Activated CD4-positive, alpha-beta memory T cell treated with anti-CD3 and anti-CD28 coated beads for 36 hours (primary cell): Measurements from ENCODE around the gene VWA2. TPM values are rescaled to one million over a fixed set of nuclear protein-coding genes. Genes with fewer than 3 reads are reported as not detected.

Experiments
- CTCF ChIA-PET: fragments of 350-600 bp; sonication (Branson Sonifier 250); formaldehyde crosslinking; loops from one replicate; lab custom pipeline; 2021; ENCODE audit warnings: antibody characterized with exemption, inconsistent platforms; lab: Charles Lee
- POLR2A ChIA-PET: fragments of 350-600 bp; sonication (Branson Sonifier 250); formaldehyde crosslinking; loops from one replicate; lab custom pipeline; 2021; ENCODE audit warnings: antibody characterized with exemption; lab: Charles Lee
- DNase-seq: peaks from one replicate; pipeline ENCODE4 v3.0.0-alpha.2; 2020
- H3K27ac Mint-ChIP-seq: one replicate; pipeline ENCODE4 v1.8.0; 2021; ENCODE audit warnings: mixed read lengths
- H3K27me3 Mint-ChIP-seq: one replicate; pipeline ENCODE4 v1.8.0; 2021; ENCODE audit warnings: mixed read lengths
- H3K36me3 Mint-ChIP-seq: one replicate; pipeline ENCODE4 v1.8.0; 2021; ENCODE audit warnings: mixed read lengths
- H3K4me1 Mint-ChIP-seq: one replicate; pipeline ENCODE4 v1.8.0; 2021; ENCODE audit warnings: low read depth, mixed read lengths
- H3K4me3 Mint-ChIP-seq: one replicate; pipeline ENCODE4 v1.8.0; 2021; ENCODE audit warnings: mild to moderate bottlenecking, mixed read lengths
- H3K9me3 Mint-ChIP-seq: one replicate; pipeline ENCODE4 v1.8.0; 2021; ENCODE audit warnings: mixed read lengths
- intact Hi-C: fragments of 100-400 bp; cut with micrococcal nuclease; formaldehyde crosslinking; loops from one replicate; pipeline ENCODE4 v1.15.1; 2023
- total RNA-seq, 2 experiments: library from RNA; stranded (reverse); gene quantifications; one replicate each; pipeline ENCODE4 v1.2.3, GENCODE V29; 2021

Gene VWA2
- total RNA-seq, 2 experiments from 2014 or later: 0.07 TPM; not detected in 1

GRCh38 chr10:114291516-114291915 is 52.5 kb downstream of the VWA2 start:
- H3K9me3 Mint-ChIP-seq: peaks cover 21% of the 10 kb centered on the region
- H3K4me1 Mint-ChIP-seq: no peaks in the 10 kb centered on the region
- no peaks in the 10 kb centered on the region for H3K27me3 Mint-ChIP-seq
- H3K36me3 Mint-ChIP-seq: peaks cover 17% of the 10 kb centered on the region
- ChIA-PET CTCF (interaction anchor here (3.1 kb wide), 1 partner anchor 12 kb away, joined by 15 read pairs; no protein-coding TSS in a partner anchor), POLR2A (no interaction called here)
- intact Hi-C loops: no loop called here
- DNase-seq: no peak
- H3K4me3 Mint-ChIP-seq: no peak overlapping the region
- no peak overlapping the region for H3K27ac Mint-ChIP-seq

GRCh38 chr10:114293075-114293474 is 54.0 kb downstream of the VWA2 start:
- DNase-seq: no peak
- H3K4me3 Mint-ChIP-seq: no peak overlapping the region
- no peaks in the 10 kb centered on the region for H3K27me3 Mint-ChIP-seq
- H3K4me1 Mint-ChIP-seq: no peaks in the 10 kb centered on the region
- H3K27ac Mint-ChIP-seq: no peak overlapping the region
- H3K9me3 Mint-ChIP-seq: peaks cover 22% of the 10 kb centered on the region
- H3K36me3 Mint-ChIP-seq: peaks cover 27% of the 10 kb centered on the region
- ChIA-PET POLR2A (no interaction called here), CTCF (interaction anchor here (3.1 kb wide), 1 partner anchor 11 kb away, joined by 15 read pairs; no protein-coding TSS in a partner anchor)
- intact Hi-C loops: no loop called here

- ChIA-PET CTCF (interaction anchor here (1.6 to 3.1 kb wide), 2 partner anchors 9 to 10 kb away, joined by 3 to 15 read pairs; no protein-coding TSS in a partner anchor), POLR2A (no interaction called here)
- H3K4me3 Mint-ChIP-seq: no peak overlapping the region
- no peaks in the 10 kb centered on the region for H3K27me3 Mint-ChIP-seq
- intact Hi-C loops: no loop called here
- peaks cover 22% of the 10 kb centered on the region for H3K9me3 Mint-ChIP-seq
- H3K27ac Mint-ChIP-seq: no peak overlapping the region
- no peak for DNase-seq
- H3K36me3 Mint-ChIP-seq: peaks cover 27% of the 10 kb centered on the region
- no peaks in the 10 kb centered on the region for H3K4me1 Mint-ChIP-seq
Measured at GRCh38 chr10:114294549-114294948, 55.5 kb downstream of the VWA2 start.

GRCh38 chr10:114295393-114295792 is 56.3 kb downstream of the VWA2 start:
- CTCF ChIA-PET: interaction anchor here (1.6 kb wide), 1 partner anchor 9 kb away, joined by 3 read pairs; no protein-coding TSS in a partner anchor
- Mint-ChIP-seq H3K36me3 (peaks cover 27% of the 10 kb centered on the region), H3K9me3 (peaks cover 22% of the 10 kb centered on the region), H3K4me1 (no peaks in the 10 kb centered on the region), H3K27me3 (no peaks in the 10 kb centered on the region), H3K4me3 (no peak overlapping the region), H3K27ac (no peak overlapping the region)
- POLR2A ChIA-PET: no interaction called here
- intact Hi-C loops: no loop called here
- no peak for DNase-seq

GRCh38 chr10:114297136-114297705 is 58.2 kb downstream of the VWA2 start:
- no peak overlapping the region for H3K27ac Mint-ChIP-seq
- no peaks in the 10 kb centered on the region for H3K27me3 Mint-ChIP-seq
- no peaks in the 10 kb centered on the region for H3K4me1 Mint-ChIP-seq
- no peak for DNase-seq
- H3K9me3 Mint-ChIP-seq: peaks cover 22% of the 10 kb centered on the region
- peaks cover 27% of the 10 kb centered on the region for H3K36me3 Mint-ChIP-seq
- H3K4me3 Mint-ChIP-seq: no peak overlapping the region
- ChIA-PET CTCF (no interaction called here), POLR2A (no interaction called here)
- intact Hi-C loops: no loop called here

- H3K27ac Mint-ChIP-seq: no peak overlapping the region
- no peaks in the 10 kb centered on the region for H3K27me3 Mint-ChIP-seq
- no peak for DNase-seq
- H3K9me3 Mint-ChIP-seq: peaks cover 15% of the 10 kb centered on the region
- H3K36me3 Mint-ChIP-seq: peaks cover 23% of the 10 kb centered on the region
- ChIA-PET POLR2A (no interaction called here), CTCF (interaction anchor here (0.6 kb wide), 1 partner anchor 774 kb away, joined by 5 read pairs; no protein-coding TSS in a partner anchor)
- intact Hi-C loops: loop anchor here (5.0 kb wide), 2 partner anchors 102 to 827 kb away; partner anchors contain the start of gene AFAP1L2
- H3K4me1 Mint-ChIP-seq: peaks cover 9% of the 10 kb centered on the region
- H3K4me3 Mint-ChIP-seq: no peak overlapping the region
Measured at GRCh38 chr10:114300036-114300645, 61.1 kb downstream of the VWA2 start.

GRCh38 chr10:114301177-114301576 is 62.1 kb downstream of the VWA2 start:
- H3K27ac Mint-ChIP-seq: no peak overlapping the region
- ChIA-PET POLR2A (interaction anchor here (0.6 kb wide), 1 partner anchor 55 kb away, joined by 4 read pairs; no protein-coding TSS in a partner anchor), CTCF (no interaction called here)
- no peak for DNase-seq
- H3K36me3 Mint-ChIP-seq: peaks cover 14% of the 10 kb centered on the region
- H3K4me3 Mint-ChIP-seq: no peak overlapping the region
- peaks cover 5% of the 10 kb centered on the region for H3K9me3 Mint-ChIP-seq
- H3K27me3 Mint-ChIP-seq: no peaks in the 10 kb centered on the region
- intact Hi-C loops: loop anchor here (5.0 kb wide), 2 partner anchors 101 to 826 kb away; partner anchors contain the start of gene AFAP1L2
- peaks cover 9% of the 10 kb centered on the region for H3K4me1 Mint-ChIP-seq

- peaks cover 9% of the 10 kb centered on the region for H3K4me1 Mint-ChIP-seq
- no peak overlapping the region for H3K4me3 Mint-ChIP-seq
- no peaks in the 10 kb centered on the region for H3K27me3 Mint-ChIP-seq
- H3K9me3 Mint-ChIP-seq: no peaks in the 10 kb centered on the region
- H3K27ac Mint-ChIP-seq: no peak overlapping the region
- CTCF ChIA-PET: interaction anchor here (1.9 to 2.8 kb wide), 6 partner anchors 101 to 827 kb away, joined by 8 to 33 read pairs (median 16); partner anchors contain the start of gene CCDC186
- DNase-seq: no peak
- H3K36me3 Mint-ChIP-seq: peaks cover 7% of the 10 kb centered on the region
- intact Hi-C loops: loop anchor here (5.0 kb wide), 2 partner anchors 100 to 825 kb away; partner anchors contain the start of gene AFAP1L2
- POLR2A ChIA-PET: no interaction called here
Measured at GRCh38 chr10:114301951-114302710, 63.1 kb downstream of the VWA2 start.

- Mint-ChIP-seq H3K4me3 (peak overlapping the region; percentile 69), H3K9me3 (no peaks in the 10 kb centered on the region), H3K4me1 (peaks cover 9% of the 10 kb centered on the region), H3K27ac (no peak overlapping the region), H3K36me3 (no peaks in the 10 kb centered on the region), H3K27me3 (no peaks in the 10 kb centered on the region)
- intact Hi-C loops: loop anchor here (5.0 kb wide), 2 partner anchors 99 to 824 kb away; partner anchors contain the start of gene AFAP1L2
- DNase-seq: no peak
- CTCF ChIA-PET: interaction anchor here (0.6 to 2.8 kb wide), 68 partner anchors 9 to 826 kb away, joined by 3 to 33 read pairs (median 4); partner anchors contain the start of genes CCDC186 and FHIP2A
- POLR2A ChIA-PET: no interaction called here
Measured at GRCh38 chr10:114303556-114303955, 64.5 kb downstream of the VWA2 start.

GRCh38 chr10:114304017-114304570 is 65.0 kb downstream of the VWA2 start:
- intact Hi-C loops: loop anchor here (1.0 to 5.0 kb wide), 8 partner anchors 98 to 823 kb away; partner anchors contain the start of genes AFAP1L2 and CCDC186
- peak; percentile 85 for DNase-seq
- no peaks in the 10 kb centered on the region for H3K27me3 Mint-ChIP-seq
- CTCF ChIA-PET: interaction anchor here (0.6 to 2.8 kb wide), 82 partner anchors 8 to 1989 kb away, joined by 3 to 33 read pairs (median 4); partner anchors contain the start of genes CCDC186 and FHIP2A
- H3K4me3 Mint-ChIP-seq: peak overlapping the region; percentile 69
- H3K4me1 Mint-ChIP-seq: peaks cover 9% of the 10 kb centered on the region
- POLR2A ChIA-PET: interaction anchor here (0.8 kb wide), 1 partner anchor 191 kb away, joined by 3 read pairs; no protein-coding TSS in a partner anchor
- no peaks in the 10 kb centered on the region for H3K36me3 Mint-ChIP-seq
- H3K27ac Mint-ChIP-seq: peak overlapping the region; percentile 15
- H3K9me3 Mint-ChIP-seq: no peaks in the 10 kb centered on the region
